HG03039 (cell line): ENCODE measurements around the gene FDXR.
"Not testable (repeated sequence)": the region's sequence is repeated elsewhere in the genome, so short reads cannot be mapped to it uniquely, and the experiment has no call there.

ENCODE experiments used
- ATAC-seq: cut with Tn5 transposase; IDR thresholded peaks from one replicate; pipeline ENCODE4 v1.9.1; 2021; ENCODE audit warnings: mild to moderate bottlenecking, moderate library complexity; ENCODE audit not compliant: unreplicated experiment

FDXR gene

GRCh38 chr17:74873874-74874614, 1.2 kb upstream of the FDXR start:
- ATAC-seq: no peak

GRCh38 chr17:74873037-74873873, 461 bp upstream of the FDXR start:
- ATAC-seq: peak; percentile 85

DNA sequence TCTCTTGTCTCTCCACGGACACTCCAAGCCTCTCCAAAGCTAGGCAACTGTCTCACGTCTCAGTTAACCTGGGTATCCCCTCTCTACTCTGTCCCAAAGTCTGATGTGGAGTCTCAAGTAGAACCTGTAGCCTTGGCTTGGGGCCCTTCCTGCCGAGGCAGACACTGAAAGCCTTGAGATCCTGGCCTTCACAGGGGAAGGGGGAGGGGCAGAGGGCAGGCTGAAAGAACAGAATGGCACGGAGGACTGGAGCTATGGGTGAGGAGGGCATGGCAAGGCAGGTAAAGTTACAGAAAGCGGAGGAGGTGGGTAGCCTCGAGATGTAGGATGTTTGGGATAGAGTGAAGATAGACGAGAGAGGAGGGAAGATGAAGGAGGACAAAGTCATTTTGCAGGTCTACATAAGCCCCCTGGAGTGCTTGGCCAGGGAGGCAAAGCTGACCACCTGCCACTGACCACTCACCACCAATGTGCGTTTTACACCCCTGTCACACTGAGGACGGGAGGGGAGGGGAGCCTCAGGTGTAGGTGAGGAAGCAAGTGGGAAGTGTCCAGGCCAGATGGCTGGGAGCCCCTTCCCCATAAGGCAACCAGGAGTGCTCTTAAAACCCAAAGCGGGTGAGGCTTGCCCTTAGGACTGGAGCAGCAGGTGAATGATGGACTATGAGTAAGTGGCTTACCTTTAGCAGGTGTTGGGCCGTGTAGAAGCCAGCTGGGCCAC, 1.3 kb downstream of the FDXR start:
- ATAC-seq: no peak

GRCh38 chr17:74870512-74870911, 2.3 kb downstream of the FDXR start:
- ATAC-seq: no peak

DNA sequence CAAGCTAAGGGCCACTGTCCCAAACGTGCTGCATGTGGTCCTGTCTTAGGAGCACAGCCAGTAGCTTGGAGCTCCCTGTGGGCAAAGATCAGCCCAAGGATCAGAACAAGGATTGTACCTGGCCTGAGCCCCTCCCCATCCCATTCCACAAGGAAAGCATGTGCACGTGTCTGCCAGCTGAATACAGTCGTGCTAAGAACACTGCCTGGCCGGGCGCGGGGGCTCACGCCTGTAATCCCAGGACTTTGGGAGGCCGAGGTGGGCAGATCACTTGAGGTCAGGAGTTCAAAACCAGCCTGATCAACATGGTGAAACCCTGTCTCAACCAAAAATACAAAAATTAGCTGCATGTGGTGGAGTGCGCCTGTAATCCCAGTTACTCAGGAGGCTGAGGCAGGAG, 2.8 kb downstream of the FDXR start:
- not testable (repeated sequence) for ATAC-seq

DNA sequence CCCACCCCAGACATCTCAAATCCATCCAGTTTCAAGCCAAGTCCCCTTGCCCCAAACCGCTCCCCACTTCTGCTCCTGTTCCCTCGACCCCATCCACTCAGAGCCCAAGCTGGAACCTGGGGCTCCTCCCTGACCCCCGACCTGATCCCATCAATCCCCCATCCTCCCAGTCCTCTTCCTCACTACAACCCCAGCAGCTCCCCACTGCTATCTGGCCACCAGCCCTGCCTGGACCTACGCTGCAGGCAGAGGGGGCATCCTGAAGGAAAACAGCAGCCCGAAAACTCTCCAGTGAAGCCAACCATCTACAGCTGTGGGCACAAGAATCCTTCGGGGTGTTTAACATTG, 3.9 kb downstream of the FDXR start:
- ATAC-seq: no peak

DNA sequence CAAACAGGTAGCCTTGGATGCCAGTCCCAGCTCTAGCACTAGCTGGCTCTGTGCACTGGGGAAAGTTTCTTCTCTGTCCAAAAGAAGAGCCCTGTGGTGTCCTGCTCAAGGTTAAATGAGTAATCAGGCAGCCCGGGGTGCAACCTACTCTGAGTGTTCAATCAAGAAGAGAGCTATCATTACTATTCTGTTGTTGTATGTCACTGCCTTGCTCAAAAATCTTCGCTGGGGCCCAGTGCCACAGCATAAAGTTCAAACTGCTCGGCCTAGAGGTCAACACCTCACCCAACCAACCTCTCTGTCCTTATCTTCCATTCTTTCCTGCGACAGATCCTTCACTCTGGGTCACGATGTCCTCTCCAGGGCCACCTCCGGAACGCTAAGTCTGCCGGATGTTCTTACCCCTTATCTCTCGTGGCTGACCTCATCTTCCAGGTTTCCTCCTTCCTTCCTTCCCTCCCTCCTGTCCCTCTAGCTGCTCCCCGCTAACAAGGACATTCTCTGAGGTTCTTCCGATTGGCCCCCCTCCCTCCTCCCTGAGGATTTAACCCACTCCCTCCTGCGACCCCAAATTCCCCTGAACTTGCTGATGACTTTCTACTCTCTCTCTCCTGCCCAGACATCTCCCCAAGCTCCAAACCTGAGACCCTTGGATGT, 4.4 kb downstream of the FDXR start:
- no peak for ATAC-seq

- ATAC-seq: no peak
These were observed 6.5 kb downstream of the FDXR start for GRCh38 chr17:74866198-74866835.

- no peak for ATAC-seq
These were observed 7.1 kb downstream of the FDXR start for GRCh38 chr17:74865504-74866197.

GRCh38 chr17:74864866-74865395, 7.9 kb downstream of the FDXR start:
- no peak for ATAC-seq

DNA sequence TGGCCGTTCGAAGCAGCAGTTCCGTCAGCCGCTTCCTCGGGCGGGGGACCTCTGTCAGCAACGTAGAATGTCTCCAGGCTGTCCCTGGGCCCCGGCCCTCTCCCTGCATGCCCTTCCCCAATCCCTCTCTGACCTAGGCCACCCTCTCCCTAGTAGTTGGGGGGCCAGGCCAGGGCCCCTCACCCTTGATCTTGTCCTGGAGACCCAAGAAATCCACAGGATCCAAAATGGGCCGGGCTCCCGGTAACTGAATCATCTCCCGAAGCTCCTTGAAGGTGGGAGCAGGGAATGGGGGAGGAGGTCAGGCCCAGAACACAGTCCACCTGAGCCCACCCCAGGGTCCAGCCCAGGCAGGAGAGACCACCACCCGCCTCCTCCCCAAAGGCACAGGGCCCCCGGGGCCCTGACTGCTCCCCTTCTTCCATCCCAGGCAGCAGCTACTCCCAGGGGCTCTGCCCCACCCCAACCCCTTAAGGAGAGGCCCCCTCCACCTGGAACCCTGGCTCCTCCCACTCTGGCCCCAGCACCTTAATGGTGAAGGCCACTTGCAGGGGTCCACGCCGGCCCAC, 8.4 kb downstream of the FDXR start:
- no peak for ATAC-seq

- no peak for ATAC-seq
These were observed 9.1 kb downstream of the FDXR start for GRCh38 chr17:74863420-74864296.

DNA sequence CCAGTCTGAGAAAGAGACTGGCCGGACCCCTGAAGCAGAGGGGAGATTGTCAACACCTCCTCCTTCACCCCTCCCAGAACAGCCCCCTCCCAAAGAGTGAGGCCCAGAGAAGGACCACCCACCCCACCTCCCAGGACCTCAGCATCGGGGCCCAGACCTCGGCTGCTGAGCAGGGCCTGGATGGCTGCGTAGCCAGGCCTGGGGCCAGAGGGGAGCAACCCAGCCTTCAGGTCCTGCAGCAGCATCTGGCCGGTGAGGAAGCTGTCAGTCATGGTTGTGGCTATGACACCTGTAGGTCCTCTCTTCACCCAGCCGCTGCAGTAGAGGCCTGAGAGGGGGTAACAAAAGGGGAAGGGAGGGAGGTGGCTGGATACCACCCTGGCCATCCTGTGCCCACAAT, 9.9 kb downstream of the FDXR start:
- no peak for ATAC-seq

- no peak for ATAC-seq
These were observed 10.5 kb downstream of the FDXR start for GRCh38 chr17:74862108-74862901.

DNA sequence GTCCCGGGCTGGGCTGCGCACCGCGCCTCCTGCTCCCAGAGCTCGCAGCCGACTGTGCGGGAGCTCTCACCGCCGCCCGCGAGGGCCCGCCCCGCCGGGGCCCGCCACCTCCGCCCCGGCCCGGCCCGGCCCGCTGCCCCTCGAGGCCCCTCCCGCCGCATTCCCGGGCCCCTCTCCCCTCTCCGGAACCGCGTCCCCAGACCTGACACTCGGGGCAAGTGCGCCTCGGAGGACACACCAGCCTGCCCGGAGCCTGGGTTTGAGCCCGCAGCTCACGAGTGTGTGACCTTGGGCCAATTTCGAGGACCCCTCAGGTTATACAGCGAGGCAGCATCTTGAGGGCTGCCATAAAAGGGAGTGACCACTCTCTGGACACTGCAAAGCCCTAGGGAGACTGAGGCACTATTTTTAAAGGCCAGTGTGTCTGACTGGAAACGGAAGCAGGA, 11.1 kb downstream of the FDXR start:
- no peak for ATAC-seq

- ATAC-seq: no peak
These were observed 11.7 kb downstream of the FDXR start for GRCh38 chr17:74860872-74861661.
